ENCODE measurements around the gene VAMP5. TPM values are rescaled to one million over a fixed set of nuclear protein-coding genes. Genes with fewer than 3 reads are reported as not detected.
"Not testable (repeated sequence)": the region's sequence is repeated elsewhere in the genome, so short reads cannot be mapped to it uniquely, and the experiment has no call there.

VAMP5 gene
- total and polyA plus RNA-seq, 5 experiments from 2014 or later: 24.6 to 143 (median 135) TPM

GRCh38 chr2:85588236-85588635 lies 4.0 kb downstream of the VAMP5 start:
- H3K4me1 Mint-ChIP-seq: peaks cover 27 to 63% (median 54%) of the 10 kb centered on the region in 4 donors
- H3K27ac Mint-ChIP-seq: peak overlapping the region in 9 of 10 donors; percentile 25 to 87 (median 60)
- H3K27me3 Mint-ChIP-seq: no peaks in the 10 kb centered on the region
- ATAC-seq (no peak), DNase-seq (no peak)
- H3K36me3 Mint-ChIP-seq: no peaks in the 10 kb centered on the region
- peak overlapping the region in 2 of 10 donors; percentile 1 to 55 for H3K4me3 Mint-ChIP-seq
- no peaks in the 10 kb centered on the region for H3K9me3 Mint-ChIP-seq
- POLR2A ChIA-PET: interaction anchor here (0.5 to 7.4 kb wide), 5 partner anchors 7 to 29 kb away, joined by 4 to 88 read pairs (median 14); partner anchors contain the start of genes C2orf68, RNF181, TMEM150A and VAMP8

GRCh38 chr2:85588645-85589044 lies 4.4 kb downstream of the VAMP5 start:
- Mint-ChIP-seq H3K9me3 (no peaks in the 10 kb centered on the region), H3K27me3 (no peaks in the 10 kb centered on the region), H3K4me1 (peaks cover 24 to 61% (median 51%) of the 10 kb centered on the region in 4 donors), H3K27ac (peak overlapping the region in 9 of 10 donors; percentile 20 to 87 (median 60)), H3K36me3 (no peaks in the 10 kb centered on the region), H3K4me3 (peak overlapping the region in 3 of 10 donors; percentile 1 to 55 (median 53))
- POLR2A ChIA-PET: interaction anchor here (0.5 to 7.4 kb wide), 4 partner anchors 9 to 28 kb away, joined by 4 to 67 read pairs (median 8); partner anchors contain the start of genes C2orf68 and TMEM150A
- ATAC-seq (no peak), DNase-seq (no peak)

GRCh38 chr2:85589181-85589580 lies 5.0 kb downstream of the VAMP5 start:
- Mint-ChIP-seq H3K27me3 (no peaks in the 10 kb centered on the region), H3K9me3 (no peaks in the 10 kb centered on the region), H3K4me3 (no peak overlapping the region), H3K4me1 (peaks cover 27 to 60% (median 53%) of the 10 kb centered on the region in 4 donors), H3K36me3 (no peaks in the 10 kb centered on the region), H3K27ac (peak overlapping the region in 6 of 10 donors; percentile 7 to 87 (median 32))
- POLR2A ChIA-PET: interaction anchor here (0.8 to 7.4 kb wide), 3 partner anchors 9 to 23 kb away, joined by 5 to 67 read pairs (median 11); partner anchors contain the start of genes C2orf68 and TMEM150A
- no peak for ATAC-seq
- no peak for DNase-seq

- peak overlapping the region in 1 of 10 donors; percentile 18 for H3K4me3 Mint-ChIP-seq
- peaks cover 27 to 63% (median 53%) of the 10 kb centered on the region in 4 donors for H3K4me1 Mint-ChIP-seq
- H3K27me3 Mint-ChIP-seq: no peaks in the 10 kb centered on the region
- no peaks in the 10 kb centered on the region for H3K36me3 Mint-ChIP-seq
- POLR2A ChIA-PET: interaction anchor here (1.1 to 2.4 kb wide), 3 partner anchors 10 to 52 kb away, joined by 3 to 7 read pairs (median 5); no protein-coding TSS in a partner anchor
- H3K9me3 Mint-ChIP-seq: no peaks in the 10 kb centered on the region
- DNase-seq (no peak), ATAC-seq (no peak)
- H3K27ac Mint-ChIP-seq: peak overlapping the region in 6 of 10 donors; percentile 30 to 69 (median 57)
Observed at GRCh38 chr2:85589982-85590791, 6.0 kb downstream of the VAMP5 start.

- no peaks in the 10 kb centered on the region for H3K9me3 Mint-ChIP-seq
- no peaks in the 10 kb centered on the region for H3K27me3 Mint-ChIP-seq
- H3K27ac Mint-ChIP-seq: peak overlapping the region in 7 of 10 donors; percentile 18 to 80 (median 55)
- no peak for DNase-seq
- H3K4me3 Mint-ChIP-seq: no peak overlapping the region
- peaks cover 26 to 63% (median 52%) of the 10 kb centered on the region in 4 donors for H3K4me1 Mint-ChIP-seq
- POLR2A ChIA-PET: interaction anchor here (0.6 to 2.4 kb wide), 4 partner anchors 10 to 52 kb away, joined by 3 to 7 read pairs (median 6); partner anchors contain the start of gene VAMP8
- ATAC-seq: no peak
- H3K36me3 Mint-ChIP-seq: peaks cover 0 to 3% (median 0%) of the 10 kb centered on the region in 3 donors
Observed at GRCh38 chr2:85590950-85591349, 6.7 kb downstream of the VAMP5 start.

- no peak for DNase-seq
- peak overlapping the region in 6 of 10 donors; percentile 17 to 81 (median 53) for H3K27ac Mint-ChIP-seq
- no peaks in the 10 kb centered on the region for H3K9me3 Mint-ChIP-seq
- peak overlapping the region in 1 of 10 donors; percentile 1 for H3K4me3 Mint-ChIP-seq
- H3K4me1 Mint-ChIP-seq: peaks cover 29 to 64% (median 55%) of the 10 kb centered on the region in 4 donors
- peaks cover 0 to 3% (median 0%) of the 10 kb centered on the region in 3 donors for H3K36me3 Mint-ChIP-seq
- no peak for ATAC-seq
- no peaks in the 10 kb centered on the region for H3K27me3 Mint-ChIP-seq
- POLR2A ChIA-PET: interaction anchor here (0.6 to 2.4 kb wide), 4 partner anchors 9 to 53 kb away, joined by 3 to 7 read pairs (median 6); partner anchors contain the start of gene VAMP8
Observed at GRCh38 chr2:85591563-85591962, 7.3 kb downstream of the VAMP5 start.

GRCh38 chr2:85592299-85592698 lies 8.1 kb downstream of the VAMP5 start:
- DNase-seq, H3K27me3 Mint-ChIP-seq, H3K9me3 Mint-ChIP-seq, ATAC-seq, H3K36me3 Mint-ChIP-seq: not testable (repeated sequence)
- Mint-ChIP-seq H3K4me1 (peaks cover 29 to 66% (median 60%) of the 10 kb centered on the region in 4 donors), H3K4me3 (peak overlapping the region in 2 of 10 donors; percentile 22 to 45), H3K27ac (peak overlapping the region in 5 of 10 donors; percentile 21 to 71 (median 46))
- POLR2A ChIA-PET: interaction anchor here (0.9 to 5.7 kb wide), 3 partner anchors 7 to 13 kb away, joined by 3 to 88 read pairs (median 4); partner anchors contain the start of genes TMEM150A and VAMP5

GRCh38 chr2:85593023-85593422 lies 8.8 kb downstream of the VAMP5 start:
- POLR2A ChIA-PET: interaction anchor here (0.9 to 5.7 kb wide), 3 partner anchors 8 to 14 kb away, joined by 3 to 88 read pairs (median 4); partner anchors contain the start of genes TMEM150A and VAMP5
- H3K4me3 Mint-ChIP-seq: peak overlapping the region in 2 of 10 donors; percentile 45 to 99
- peak overlapping the region in 2 of 10 donors; percentile 71 to 75 for H3K27ac Mint-ChIP-seq
- peaks cover 0 to 8% (median 0%) of the 10 kb centered on the region in 3 donors for H3K36me3 Mint-ChIP-seq
- peaks cover 25 to 61% (median 55%) of the 10 kb centered on the region in 4 donors for H3K4me1 Mint-ChIP-seq
- ATAC-seq: no peak
- H3K9me3 Mint-ChIP-seq: no peaks in the 10 kb centered on the region
- DNase-seq: no peak
- no peaks in the 10 kb centered on the region for H3K27me3 Mint-ChIP-seq

- Mint-ChIP-seq H3K27ac (peak overlapping the region; percentile 96 to 100 (median 98)), H3K4me1 (peaks cover 22 to 55% (median 43%) of the 10 kb centered on the region in 4 donors), H3K27me3 (no peaks in the 10 kb centered on the region), H3K9me3 (no peaks in the 10 kb centered on the region), H3K36me3 (peaks cover 0 to 20% (median 0%) of the 10 kb centered on the region in 3 donors), H3K4me3 (peak overlapping the region; percentile 96 to 100 (median 98))
- POLR2A ChIA-PET: interaction anchor here (0.8 to 5.7 kb wide), 26 partner anchors 10 to 288 kb away, joined by 3 to 88 read pairs (median 5); partner anchors contain the start of genes C2orf68, GGCX, MAT2A and SH2D6
- ATAC-seq (peak in 1 of 2 donors; percentile 4), DNase-seq (no peak)
Observed at GRCh38 chr2:85594715-85595300, 10.6 kb downstream of the VAMP5 start.

GRCh38 chr2:85595301-85596025 lies 11.2 kb downstream of the VAMP5 start, which contains the start of gene RNF181:
Gene RNF181, plus strand, starts transcription at chr2:85595745. Its CDS starts 19 bp downstream, at chr2:85595764.
- Mint-ChIP-seq H3K36me3 (peaks cover 0 to 20% (median 0%) of the 10 kb centered on the region in 3 donors), H3K4me1 (peaks cover 19 to 51% (median 36%) of the 10 kb centered on the region in 4 donors), H3K27me3 (no peaks in the 10 kb centered on the region), H3K4me3 (peak within 1 kb of the TSS; percentile 96 to 100 (median 98)), H3K27ac (peak within 1 kb of the TSS; percentile 96 to 100 (median 98)), H3K9me3 (no peaks in the 10 kb centered on the region)
- POLR2A ChIA-PET: interaction anchor here (0.8 to 5.7 kb wide), 24 partner anchors 9 to 288 kb away, joined by 3 to 88 read pairs (median 6); partner anchors contain the start of genes C2orf68, GGCX, MAT2A and SH2D6
- ATAC-seq (peak; percentile 98 to 99), DNase-seq (peak; percentile 73 to 96 (median 90))

- ATAC-seq: peak; percentile 5 to 16
- peaks cover 19 to 51% (median 35%) of the 10 kb centered on the region in 4 donors for H3K4me1 Mint-ChIP-seq
- POLR2A ChIA-PET: interaction anchor here (0.7 to 5.7 kb wide), 23 partner anchors 9 to 289 kb away, joined by 3 to 88 read pairs (median 6); partner anchors contain the start of genes C2orf68, GGCX, MAT2A and SH2D6
Observed at GRCh38 chr2:85596026-85596333, 11.7 kb downstream of the VAMP5 start.

More at GRCh38 chr2:85596026-85596333, 11.7 kb downstream of the VAMP5 start:
- Mint-ChIP-seq H3K9me3 (no peaks in the 10 kb centered on the region), H3K4me3 (peak overlapping the region; percentile 96 to 100 (median 98)), H3K36me3 (peaks cover 0 to 20% (median 0%) of the 10 kb centered on the region in 3 donors), H3K27me3 (no peaks in the 10 kb centered on the region), H3K27ac (peak overlapping the region; percentile 96 to 100 (median 98))
- DNase-seq: no peak
